Stomach smooth muscle (tissue), 2 donors: ENCODE data around the gene TOMM20.

Experiments
- H3K27ac ChIP-seq: one replicate; pipeline ENCODE4 v1.7.0; 2013; ENCODE audit warnings: mild to moderate bottlenecking, low read length, inconsistent platforms
- H3K27me3 ChIP-seq, 2 donors: one replicate each; pipeline ENCODE4 v1.7.0; 2013; ENCODE audit warnings: low read length in 2 of 2; ENCODE audit not compliant: insufficient read depth in 2 of 2, control insufficient read depth in 1 of 2
- H3K36me3 ChIP-seq, 2 donors: one replicate each; pipeline ENCODE4 v1.7.0; 2013; ENCODE audit warnings: low read length in 2 of 2; ENCODE audit not compliant: control insufficient read depth in 2 of 2, insufficient read depth in 2 of 2
- H3K4me1 ChIP-seq: one replicate; pipeline ENCODE4 v1.7.0; 2013; ENCODE audit warnings: low read length; ENCODE audit not compliant: control insufficient read depth, insufficient read depth
- H3K4me3 ChIP-seq, 2 donors: one replicate each; pipeline ENCODE4 v1.7.0; 2013; ENCODE audit warnings: low read length in 2 of 2
- H3K9ac ChIP-seq, 2 donors: one replicate each; pipeline ENCODE4 v1.7.0; 2013; ENCODE audit warnings: low read length in 2 of 2, mild to moderate bottlenecking in 1 of 2
- H3K9me3 ChIP-seq, 2 donors: one replicate each; pipeline ENCODE4 v1.7.0; 2013; ENCODE audit warnings: low read length in 2 of 2; ENCODE audit not compliant: control insufficient read depth in 2 of 2
- donor health status: healthy.
- donor health status: Pancreatic carcinoma.

The TOMM20 gene

DNA sequence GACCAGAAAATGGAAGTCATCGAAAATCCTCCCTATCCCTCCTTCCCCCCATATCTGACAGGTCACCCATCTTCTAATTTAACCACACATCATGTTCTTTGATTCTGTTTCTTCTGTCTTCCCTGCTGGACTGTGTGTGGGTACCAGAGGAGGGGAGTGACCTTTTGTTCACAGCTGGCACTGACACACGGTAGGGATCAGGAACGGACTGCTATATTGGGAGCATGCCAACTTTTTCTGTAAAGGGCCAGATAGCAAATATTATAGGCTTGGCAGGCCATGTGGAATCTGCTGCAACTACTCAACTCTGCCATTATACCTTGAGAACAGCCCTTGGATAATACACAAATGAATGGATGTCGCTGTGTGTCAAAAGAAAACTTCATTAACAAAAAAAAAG is 7.5 kb upstream of the TOMM20 start:
- no peaks in the 10 kb centered on the region for H3K27me3 ChIP-seq
- H3K36me3 ChIP-seq: peaks cover 28 to 31% of the 10 kb centered on the region in 2 donors
- no peaks in the 10 kb centered on the region for H3K4me1 ChIP-seq
- H3K4me3 ChIP-seq: no peak overlapping the region
- H3K9me3 ChIP-seq: no peaks in the 10 kb centered on the region
- H3K9ac ChIP-seq: no peak overlapping the region
- no peak overlapping the region for H3K27ac ChIP-seq

DNA sequence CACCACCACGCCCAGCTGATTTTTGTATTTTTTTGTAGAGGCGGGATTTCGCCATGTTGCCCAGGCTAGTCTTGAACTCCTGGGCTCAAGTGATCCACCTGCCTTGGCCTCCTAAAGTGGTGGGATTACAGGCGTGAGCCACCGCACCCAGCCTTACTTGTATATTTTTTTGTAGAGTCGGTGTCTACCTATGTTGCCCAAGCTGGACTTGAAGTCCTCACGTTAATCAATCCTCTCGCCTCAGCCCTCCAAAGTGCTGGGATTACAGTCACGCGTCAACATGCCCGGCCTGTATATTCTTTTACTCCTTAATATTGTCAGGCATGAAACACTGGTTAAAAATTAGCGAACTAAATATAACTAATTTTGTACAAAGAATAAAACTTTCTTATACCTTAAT is 5.5 kb upstream of the TOMM20 start:
- H3K36me3 ChIP-seq: peaks cover 24 to 25% of the 10 kb centered on the region in 2 donors
- no peaks in the 10 kb centered on the region for H3K27me3 ChIP-seq
- no peak overlapping the region for H3K27ac ChIP-seq
- H3K4me1 ChIP-seq: no peaks in the 10 kb centered on the region
- H3K9me3 ChIP-seq: no peaks in the 10 kb centered on the region
- no peak overlapping the region for H3K4me3 ChIP-seq
- no peak overlapping the region for H3K9ac ChIP-seq

DNA sequence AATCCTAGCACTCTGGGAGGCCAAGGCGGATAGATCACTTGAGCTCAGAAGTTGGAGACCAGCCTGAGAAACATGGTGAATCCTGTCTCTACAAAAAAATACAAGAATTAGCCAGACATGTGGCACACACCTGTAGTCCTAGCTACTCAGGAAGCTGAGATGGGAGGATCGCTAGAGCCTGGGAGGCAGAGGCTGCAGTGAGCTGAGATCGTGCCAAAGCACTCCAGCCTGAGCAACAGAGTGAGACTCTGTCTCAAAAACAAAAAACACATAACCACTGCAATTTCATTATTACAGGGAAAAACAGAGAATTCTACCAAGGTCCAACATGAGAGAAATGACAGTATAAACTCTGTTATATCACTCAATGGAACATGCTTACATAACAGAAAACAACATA is 4.4 kb upstream of the TOMM20 start:
- Histone ChIP-seq H3K4me1 (no peaks in the 10 kb centered on the region), H3K9me3 (no peaks in the 10 kb centered on the region), H3K27me3 (no peaks in the 10 kb centered on the region), H3K9ac (no peak overlapping the region), H3K36me3 (peaks cover 24 to 25% of the 10 kb centered on the region in 2 donors), H3K4me3 (no peak overlapping the region), H3K27ac (no peak overlapping the region)

DNA sequence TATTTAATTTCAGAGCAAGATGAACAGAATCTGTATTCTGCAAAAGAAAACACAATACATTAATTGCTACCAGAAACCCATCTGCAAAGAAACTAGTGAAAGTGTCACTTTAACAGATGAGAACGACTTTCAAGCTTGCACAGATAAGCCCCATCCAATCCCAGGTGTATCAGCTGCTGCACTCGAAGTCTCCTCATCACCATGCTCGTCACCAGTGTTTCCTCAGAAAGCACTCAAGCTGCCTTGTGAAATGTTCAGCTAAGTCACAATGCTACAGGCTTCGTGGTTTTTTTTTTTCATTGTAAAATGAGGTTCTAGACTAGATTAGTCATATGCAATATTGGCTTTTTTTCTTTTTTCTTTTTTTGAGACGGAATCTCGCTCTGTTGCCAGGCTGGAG is 3.3 kb upstream of the TOMM20 start:
- Histone ChIP-seq H3K9me3 (no peaks in the 10 kb centered on the region), H3K27ac (no peak overlapping the region), H3K4me1 (peaks cover 3% of the 10 kb centered on the region), H3K36me3 (peaks cover 16 to 18% of the 10 kb centered on the region in 2 donors), H3K4me3 (no peak overlapping the region), H3K27me3 (no peaks in the 10 kb centered on the region), H3K9ac (no peak overlapping the region)

DNA sequence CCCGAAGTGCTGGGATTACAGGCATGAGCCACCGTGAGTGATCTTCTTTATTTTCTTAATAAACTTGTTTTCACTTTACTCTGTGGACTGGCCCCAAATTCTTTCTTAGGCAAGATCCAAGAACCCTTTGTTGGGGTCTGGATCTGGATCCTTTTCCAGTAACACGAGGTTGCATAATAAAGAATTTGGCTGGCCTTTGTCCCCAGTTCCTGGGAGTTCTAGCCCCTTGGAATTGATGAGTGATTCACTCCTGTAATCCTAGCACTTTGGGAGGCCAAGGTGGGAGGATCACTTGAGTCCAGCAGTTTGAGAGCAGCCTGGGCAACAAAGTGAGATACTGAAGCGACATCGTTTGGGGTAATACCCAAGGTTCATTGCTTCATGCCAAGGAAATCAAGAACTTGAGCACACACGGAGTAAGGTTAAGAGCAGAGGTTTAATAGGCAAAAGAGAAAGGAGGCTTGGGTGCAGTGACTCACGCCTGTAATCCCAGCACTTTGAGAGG is 2.2 kb upstream of the TOMM20 start:
- H3K27ac ChIP-seq: no peak overlapping the region
- H3K36me3 ChIP-seq: peaks cover 5 to 9% of the 10 kb centered on the region in 2 donors

DNA sequence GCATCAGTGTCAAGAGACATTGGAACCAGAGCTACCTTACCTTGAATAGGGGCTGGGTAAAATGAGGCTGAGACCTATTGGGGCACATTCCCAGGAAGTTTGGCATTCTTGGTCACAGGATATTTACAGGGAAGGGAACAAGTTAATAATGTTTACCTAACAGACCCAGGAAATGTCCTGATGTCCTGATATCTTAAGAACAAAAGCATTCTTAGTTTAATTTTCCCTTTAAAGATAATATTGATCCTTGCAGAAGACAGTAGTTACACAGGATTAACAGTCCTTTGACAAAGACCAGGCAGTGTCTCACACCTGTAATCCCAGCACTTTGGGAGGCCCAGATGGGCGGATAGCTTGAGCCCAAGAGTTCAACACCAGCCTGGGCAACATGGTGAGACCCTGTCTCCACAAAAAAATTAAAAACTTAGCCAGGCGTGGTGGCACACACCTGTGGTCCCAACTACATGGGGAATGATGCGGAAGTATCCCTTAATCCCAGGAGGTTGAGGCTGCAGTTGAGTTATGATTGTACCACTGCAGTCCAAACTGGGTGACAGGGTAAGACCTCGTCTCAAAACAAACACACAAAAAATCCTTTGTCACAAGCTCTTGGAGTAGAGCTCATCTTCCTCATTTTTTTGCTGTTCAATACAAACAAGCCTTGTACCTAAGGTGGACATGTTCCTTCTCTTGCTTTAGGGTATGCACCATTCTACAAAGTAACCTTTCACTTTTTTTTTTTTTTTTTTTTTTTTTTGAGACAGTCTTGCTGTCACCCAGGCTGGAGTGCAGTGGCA is 1.3 kb upstream of the TOMM20 start:
- Histone ChIP-seq H3K9ac (no peak overlapping the region), H3K9me3 (no peaks in the 10 kb centered on the region), H3K27ac (no peak overlapping the region), H3K4me3 (no peak overlapping the region), H3K4me1 (peaks cover 5% of the 10 kb centered on the region), H3K36me3 (peaks cover 0 to 4% of the 10 kb centered on the region in 2 donors), H3K27me3 (no peaks in the 10 kb centered on the region)

More for the DNA sequence above, 2.2 kb upstream of the TOMM20 start:
- no peak overlapping the region for H3K4me3 ChIP-seq
- H3K4me1 ChIP-seq: peaks cover 5% of the 10 kb centered on the region
- no peaks in the 10 kb centered on the region for H3K27me3 ChIP-seq
- no peaks in the 10 kb centered on the region for H3K9me3 ChIP-seq
- H3K9ac ChIP-seq: no peak overlapping the region

DNA sequence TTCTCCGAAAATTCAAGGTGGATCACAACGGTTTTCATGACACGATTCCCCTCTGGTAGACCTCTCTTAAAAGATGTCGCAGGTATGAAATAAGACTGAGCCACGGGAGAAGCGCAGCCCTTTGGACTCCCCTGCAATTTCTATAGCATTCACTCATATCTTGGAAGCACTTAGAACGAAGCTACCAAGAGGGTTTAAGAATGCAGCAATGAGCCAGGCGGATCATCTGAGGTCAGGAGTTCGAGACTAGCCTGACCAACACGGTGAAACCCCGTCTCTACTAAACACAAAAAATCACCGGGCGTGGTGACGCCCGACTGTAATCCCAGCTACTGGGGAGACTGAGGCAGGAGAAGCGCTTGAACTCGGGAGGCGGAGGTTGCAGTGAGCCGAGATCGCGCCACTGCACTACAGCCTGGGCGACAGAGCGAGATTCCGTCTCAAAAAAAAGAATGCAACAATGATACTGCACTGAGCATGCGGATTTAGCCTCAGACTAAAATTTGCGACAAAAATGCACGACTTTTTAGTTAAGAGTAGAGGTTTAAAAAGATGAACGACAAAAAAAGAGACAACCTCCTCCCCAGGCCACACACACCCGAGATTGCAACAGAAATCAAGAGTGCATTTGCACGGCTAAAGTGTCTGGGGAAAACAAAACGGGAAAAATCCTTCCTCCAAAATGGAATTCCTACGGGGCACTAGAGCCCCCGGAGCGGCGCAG is 743 bp downstream of the TOMM20 start:
- H3K27me3 ChIP-seq: no peaks in the 10 kb centered on the region
- H3K36me3 ChIP-seq: no peaks in the 10 kb centered on the region
- peak overlapping the region; percentile 98 to 99 for H3K4me3 ChIP-seq
- peak overlapping the region; percentile 86 for H3K27ac ChIP-seq
- H3K4me1 ChIP-seq: peaks cover 5% of the 10 kb centered on the region
- peak overlapping the region; percentile 97 to 100 for H3K9ac ChIP-seq
- no peaks in the 10 kb centered on the region for H3K9me3 ChIP-seq

DNA sequence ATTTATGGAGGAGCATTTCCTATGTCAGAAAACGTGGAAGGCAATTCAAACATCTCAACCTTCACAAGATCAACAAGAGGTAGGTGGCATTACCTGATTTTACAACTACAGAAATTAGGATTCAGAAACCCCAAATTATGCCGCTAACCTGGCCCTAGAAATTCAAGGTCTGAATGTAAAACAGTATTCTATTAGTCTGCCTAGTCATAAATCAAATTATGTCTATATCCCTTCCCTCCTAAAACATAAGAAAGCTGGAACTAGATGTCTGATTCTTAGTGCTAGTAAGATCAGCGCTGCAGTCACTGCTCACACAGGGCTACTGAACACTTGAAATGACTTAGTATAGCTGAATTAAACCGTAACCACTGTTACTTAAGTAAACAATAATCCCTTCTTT is 1.4 kb downstream of the TOMM20 start:
- Histone ChIP-seq H3K36me3 (peaks cover 0 to 3% of the 10 kb centered on the region in 2 donors), H3K9me3 (no peaks in the 10 kb centered on the region), H3K9ac (peak overlapping the region; percentile 97 to 100), H3K27me3 (no peaks in the 10 kb centered on the region), H3K4me1 (peaks cover 5% of the 10 kb centered on the region), H3K4me3 (peak overlapping the region; percentile 98 to 99), H3K27ac (no peak overlapping the region)

DNA sequence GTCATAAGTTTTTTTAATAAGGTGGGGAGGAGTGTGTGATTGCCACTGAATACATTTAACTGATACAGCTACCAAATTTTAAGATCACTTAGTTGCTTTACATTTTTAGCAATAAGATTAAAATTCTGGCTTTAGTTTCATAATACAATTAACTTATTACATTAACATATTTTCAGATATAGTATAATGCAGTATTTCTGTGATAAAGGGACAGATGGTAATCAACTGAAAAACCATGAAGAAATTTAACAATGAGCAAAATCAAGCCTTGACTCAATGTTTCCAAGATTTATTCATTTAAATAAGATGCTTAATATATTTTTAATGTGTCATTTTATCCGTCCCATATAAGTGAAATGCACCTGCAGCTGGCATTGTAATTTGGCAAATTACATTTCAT is 4.0 kb downstream of the TOMM20 start:
- H3K9ac ChIP-seq: no peak overlapping the region
- peaks cover 5% of the 10 kb centered on the region for H3K4me1 ChIP-seq
- H3K27ac ChIP-seq: no peak overlapping the region
- H3K27me3 ChIP-seq: no peaks in the 10 kb centered on the region
- no peaks in the 10 kb centered on the region for H3K9me3 ChIP-seq
- peaks cover 0 to 3% of the 10 kb centered on the region in 2 donors for H3K36me3 ChIP-seq
- no peak overlapping the region for H3K4me3 ChIP-seq

DNA sequence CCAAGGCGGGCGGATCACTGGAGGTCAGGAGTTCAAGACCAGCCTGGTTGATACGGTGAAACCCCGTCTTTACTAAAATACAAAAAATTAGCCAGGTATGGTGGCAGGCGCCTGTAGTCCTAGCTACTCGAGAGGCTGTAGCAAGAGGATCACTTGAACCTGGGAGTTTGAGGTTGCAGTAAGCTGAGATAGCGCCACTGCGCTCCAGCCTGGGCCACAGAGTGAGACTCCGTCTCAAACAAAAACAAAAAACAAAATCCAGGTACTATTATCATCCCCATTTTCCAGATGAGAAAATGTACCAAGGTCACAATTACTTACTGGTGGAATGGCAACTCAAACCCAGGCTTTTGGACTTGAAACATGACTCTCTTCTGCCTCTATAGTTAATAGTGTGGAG is 4.5 kb downstream of the TOMM20 start:
- no peak overlapping the region for H3K27ac ChIP-seq
- no peak overlapping the region for H3K4me3 ChIP-seq
- H3K4me1 ChIP-seq: peaks cover 5% of the 10 kb centered on the region
- no peaks in the 10 kb centered on the region for H3K9me3 ChIP-seq
- no peaks in the 10 kb centered on the region for H3K27me3 ChIP-seq
- H3K9ac ChIP-seq: no peak overlapping the region
- H3K36me3 ChIP-seq: peaks cover 3 to 5% of the 10 kb centered on the region in 2 donors
